Activated T-cell treated with anti-CD3 and anti-CD28 coated beads, Interleukin-2, amount 50 U/mL, for 48 hours (primary cell): ENCODE data around the gene B3GLCT.

Source experiments
- DNase-seq, 2 experiments: peaks; one replicate each; pipeline ENCODE4 v3.0.0-alpha.2; 2020

Gene B3GLCT

GRCh38 chr13:31356991-31357390, 157.2 kb downstream of the B3GLCT start:
- no peak for DNase-seq

GRCh38 chr13:31357581-31357980, 157.8 kb downstream of the B3GLCT start:
- no peak for DNase-seq

- no peak for DNase-seq
Measured at GRCh38 chr13:31361673-31362072, 161.9 kb downstream of the B3GLCT start.

- no peak for DNase-seq
Measured at GRCh38 chr13:31365630-31366029, 165.9 kb downstream of the B3GLCT start.

- DNase-seq, result no peak
Measured at GRCh38 chr13:31367410-31367809, 167.6 kb downstream of the B3GLCT start.

GRCh38 chr13:31369213-31369612, 169.4 kb downstream of the B3GLCT start:
- no peak for DNase-seq

- no peak for DNase-seq
Measured at GRCh38 chr13:31372454-31372853, 172.7 kb downstream of the B3GLCT start.

- DNase-seq, result no peak
Measured at GRCh38 chr13:31374682-31375081, 174.9 kb downstream of the B3GLCT start.

GRCh38 chr13:31377946-31378345, 178.2 kb downstream of the B3GLCT start:
- no peak for DNase-seq

- no peak for DNase-seq
Measured at GRCh38 chr13:31380715-31381114, 180.9 kb downstream of the B3GLCT start.
